Measurements from ENCODE around the gene TMEM9.
A peak's percentile ranks its signal among the peaks of the same experiment; 100 is the strongest.

The TMEM9 gene

DNA sequence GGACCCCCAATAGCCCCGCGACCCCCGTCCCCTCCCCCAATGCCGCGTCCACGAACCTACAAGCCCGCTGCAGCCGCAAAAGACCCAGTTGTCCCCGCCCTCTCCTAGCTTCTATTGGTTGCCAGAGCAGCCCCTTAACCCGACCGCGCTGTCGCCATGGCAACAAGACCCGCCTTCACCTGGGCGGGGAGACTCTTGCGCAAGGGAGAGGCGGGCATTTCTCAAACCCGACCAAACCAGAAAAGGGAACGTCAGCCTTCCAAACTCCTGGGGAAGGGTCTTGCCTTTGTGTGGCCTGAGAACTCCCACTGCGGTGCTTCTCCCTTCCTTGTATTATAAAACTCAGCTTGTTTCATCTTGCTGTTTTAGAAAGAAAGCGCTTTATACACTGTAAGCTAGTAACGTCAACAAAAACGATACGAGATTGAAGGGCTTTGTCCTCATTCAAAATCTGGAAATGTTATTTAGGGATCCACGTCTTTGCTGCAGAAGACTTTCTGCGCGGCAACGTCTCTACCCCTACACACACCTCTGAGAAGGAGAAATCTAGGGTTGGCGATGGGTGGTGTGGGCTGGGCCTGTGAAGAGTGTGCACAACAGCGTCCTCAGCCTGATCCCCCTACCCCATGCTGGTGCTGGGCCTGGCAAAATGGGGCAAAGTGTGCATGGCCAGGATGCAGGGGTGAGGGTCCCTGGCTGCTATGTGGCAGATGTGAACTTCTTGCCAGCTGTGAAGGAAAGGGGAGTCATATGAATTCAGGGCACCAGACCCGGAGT is at the start of gene TMEM9:
Gene TMEM9 (minus strand): TSS at position 86 of the 777 bp plus-strand sequence. CDS start 551 bp downstream, outside the sequence.
- no peak for FAIRE-seq

DNA sequence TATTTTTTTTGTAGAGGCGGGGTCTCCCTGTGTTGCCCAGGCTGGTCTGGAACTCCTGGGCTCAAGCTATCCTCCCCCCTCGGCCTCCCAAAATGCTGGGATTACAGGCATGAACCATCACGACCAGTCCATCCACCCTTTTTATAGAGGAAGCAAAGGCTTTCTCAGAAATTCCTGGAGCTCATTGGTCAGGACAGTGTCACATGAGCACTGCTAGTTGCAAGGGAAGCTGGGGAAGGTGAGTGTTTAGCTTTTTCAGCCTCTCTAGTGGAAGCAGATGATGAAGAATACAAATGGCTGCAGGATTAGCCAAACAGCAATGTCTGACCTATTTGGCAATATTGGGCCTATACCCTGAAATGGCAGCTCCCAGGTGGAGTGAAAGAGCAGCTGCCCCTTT is 44.3 kb upstream of the TMEM9 start:
- FAIRE-seq = no peak

DNA sequence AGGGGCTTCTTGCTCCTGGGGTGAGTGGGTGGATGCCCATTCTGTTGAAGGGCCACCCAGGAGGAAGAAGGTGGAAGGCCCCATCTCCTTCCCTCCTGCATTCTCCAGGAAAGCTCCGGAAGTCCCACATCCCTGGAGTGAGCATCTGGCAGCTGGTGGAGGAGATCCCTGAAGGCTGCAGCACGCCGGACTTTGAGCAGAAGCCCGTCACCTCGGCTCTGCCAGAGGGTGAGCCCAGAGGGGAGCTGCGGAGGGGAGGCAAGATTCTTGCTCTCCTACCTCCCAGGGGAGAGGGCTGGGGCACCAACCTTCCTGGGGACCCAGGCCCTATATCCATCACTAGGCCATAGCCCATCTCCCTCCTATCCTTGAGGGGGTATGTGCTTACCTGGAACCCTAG is 39.8 kb upstream of the TMEM9 start:
- no peak for FAIRE-seq

DNA sequence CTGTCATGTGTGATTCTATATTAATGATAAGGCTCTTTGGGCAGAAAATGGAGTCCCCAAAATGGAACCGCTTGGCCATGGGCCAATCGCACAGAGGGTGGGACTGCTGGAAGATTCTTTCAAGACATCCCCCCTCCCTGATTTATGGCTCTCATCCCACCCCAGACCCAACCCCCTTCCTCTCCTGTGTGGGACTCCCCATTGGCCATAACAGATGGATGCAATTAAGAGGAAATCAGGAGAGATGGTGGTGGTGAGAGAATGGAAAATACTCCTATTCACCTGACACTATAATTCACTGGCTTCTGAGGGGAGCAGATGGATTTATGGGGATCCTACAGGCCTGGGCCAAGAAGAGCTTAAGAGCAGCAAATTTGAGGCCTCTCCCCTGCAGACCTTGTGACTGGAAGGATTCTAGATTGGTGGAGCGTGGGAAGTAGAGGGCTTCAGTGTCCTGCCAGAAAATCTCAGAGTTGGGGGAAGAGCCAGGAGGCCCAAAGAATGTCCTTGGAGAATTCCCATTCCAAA is 38.1 kb upstream of the TMEM9 start:
- no peak for FAIRE-seq

DNA sequence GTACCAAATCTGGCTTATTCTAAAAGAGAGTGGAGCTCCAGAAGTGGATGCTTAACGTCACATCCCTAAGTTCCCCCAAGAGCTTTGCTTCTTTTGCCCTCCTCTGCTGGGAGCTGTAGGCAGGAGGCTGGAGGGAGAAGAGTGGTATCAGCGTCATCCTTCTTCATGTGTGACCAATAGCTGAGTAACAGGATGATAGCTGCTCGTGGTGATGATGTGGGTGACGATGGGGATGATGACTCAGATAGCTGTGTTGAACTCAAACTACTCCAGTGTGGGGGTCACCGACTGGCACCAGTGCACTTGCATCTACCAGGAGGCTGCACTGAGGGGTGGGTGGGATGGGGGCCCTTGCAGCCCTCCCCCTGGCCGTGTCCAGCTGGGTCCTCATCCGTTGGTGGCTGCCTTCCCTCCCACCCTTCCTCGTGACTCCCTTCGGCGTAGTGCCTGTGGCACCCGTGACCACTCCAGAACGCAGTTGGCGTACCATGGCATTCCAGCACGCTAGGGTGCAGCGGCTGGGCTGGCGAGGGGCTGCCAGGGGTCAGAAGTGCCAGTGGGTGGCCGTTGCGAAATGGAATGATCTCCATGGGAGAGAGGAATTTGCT is 37.5 kb upstream of the TMEM9 start:
- FAIRE-seq = no peak

DNA sequence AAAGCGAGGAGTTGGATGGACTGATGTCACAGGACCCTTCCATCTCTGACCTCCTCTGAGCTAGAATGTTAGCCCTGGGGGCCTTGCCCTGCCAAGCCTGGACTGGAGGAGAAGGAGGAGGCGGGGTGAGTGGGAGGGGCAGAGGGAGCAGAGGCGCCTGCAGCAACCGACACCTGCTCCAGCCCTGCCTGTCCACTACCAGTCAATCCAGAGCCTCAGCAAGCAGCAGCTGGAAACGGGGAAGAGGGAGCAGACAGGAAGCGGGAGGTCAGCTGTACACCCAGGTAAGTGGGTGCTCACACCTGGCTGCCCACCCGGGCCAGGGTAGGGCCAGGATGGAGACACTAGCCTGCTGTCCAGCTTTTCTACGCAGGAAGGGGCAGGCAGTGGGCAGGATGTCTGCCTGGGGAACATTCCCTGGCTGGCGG is 36.4 kb upstream of the TMEM9 start, which contains the start of gene IGFN1:
Gene IGFN1 (plus strand): TSS at position 201 of the 428 bp plus-strand sequence. CDS start 2,470 bp downstream, outside the sequence.
- FAIRE-seq = no peak

DNA sequence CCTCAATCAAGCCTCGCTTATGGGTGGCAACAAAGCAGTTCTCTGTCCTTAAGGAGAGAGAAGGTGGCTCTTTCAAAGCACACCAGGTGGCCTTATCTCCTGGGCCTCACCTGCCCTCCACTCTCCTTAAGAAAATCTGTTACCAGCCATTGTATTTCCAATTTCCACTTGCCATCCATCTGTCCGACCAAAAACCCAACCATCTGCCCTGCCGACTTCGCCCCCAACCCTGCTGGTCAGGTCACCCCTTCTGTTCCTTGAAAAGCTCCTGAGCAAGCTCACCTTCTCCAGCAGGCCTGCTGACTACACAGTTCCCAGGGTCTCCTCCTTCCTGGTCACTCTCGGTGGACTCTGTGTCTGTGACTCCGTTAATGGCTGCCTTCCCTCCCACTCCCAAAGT is 35.7 kb upstream of the TMEM9 start:
- no peak for FAIRE-seq

DNA sequence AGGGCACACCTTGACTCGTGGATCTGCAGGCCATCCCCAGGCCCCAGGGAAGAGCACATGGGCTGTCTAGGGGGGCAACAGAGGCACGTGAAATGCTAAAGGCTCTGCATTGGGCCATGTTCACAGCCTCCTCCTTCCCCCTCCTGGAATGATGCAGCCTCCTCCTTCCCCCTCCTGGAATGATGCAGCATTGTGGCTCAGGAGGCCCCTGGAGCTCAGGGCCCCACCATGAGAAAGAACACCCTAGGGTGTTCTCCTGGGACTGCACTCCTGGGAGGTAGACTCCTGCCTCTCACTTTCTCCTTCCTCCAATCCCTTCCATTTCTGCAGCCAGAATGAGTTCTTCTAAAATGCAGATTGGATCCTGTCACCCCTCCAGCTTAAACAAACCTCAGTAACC is 34.8 kb upstream of the TMEM9 start:
- no peak for FAIRE-seq

DNA sequence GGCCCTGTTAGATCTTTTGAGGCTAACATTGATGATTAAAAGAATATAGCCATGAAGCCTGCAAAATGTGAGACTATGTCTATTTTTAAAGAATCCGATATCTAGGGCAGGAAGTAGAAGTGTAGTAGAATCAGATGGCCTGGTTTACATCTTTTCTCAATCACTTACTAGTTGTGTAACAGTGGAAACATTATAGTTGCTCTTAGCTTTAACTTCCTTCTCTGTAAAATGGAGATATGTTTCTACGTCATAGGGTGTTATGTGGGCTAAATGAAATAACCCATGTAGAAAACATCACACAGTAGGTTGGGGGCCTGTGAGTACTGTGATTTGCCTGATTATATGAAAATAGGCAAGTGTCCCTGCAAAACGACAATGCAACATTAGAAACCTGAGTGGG is 31.9 kb upstream of the TMEM9 start:
- FAIRE-seq = no peak

DNA sequence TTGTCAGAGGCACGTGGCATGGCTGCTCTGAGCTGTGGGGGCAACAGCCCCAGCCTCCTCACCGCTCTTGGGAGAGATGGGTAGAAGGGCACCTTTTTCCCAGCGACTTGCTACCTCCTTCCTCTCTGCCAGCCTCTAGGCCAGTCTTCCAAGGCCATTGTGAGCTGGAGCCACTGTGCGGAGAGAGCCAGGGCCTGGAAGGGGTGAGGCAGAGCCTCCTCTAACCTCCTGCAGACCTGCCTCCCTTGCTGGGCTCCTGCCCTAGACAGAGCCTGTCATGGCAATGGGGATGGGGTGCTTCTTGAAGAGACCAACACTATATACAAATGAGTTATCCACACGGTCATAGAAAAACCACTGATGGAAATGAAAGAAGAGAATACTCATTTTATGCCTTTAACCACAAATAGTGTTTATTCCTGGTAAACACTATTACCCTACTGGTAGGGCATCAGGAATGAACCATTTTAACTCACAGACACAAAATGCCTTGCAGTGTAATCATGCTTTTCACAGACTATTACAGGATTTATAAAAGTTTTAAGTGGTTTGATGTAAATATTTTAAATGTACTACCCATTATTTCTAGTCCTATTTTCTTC is 31.4 kb upstream of the TMEM9 start:
- no peak for FAIRE-seq

DNA sequence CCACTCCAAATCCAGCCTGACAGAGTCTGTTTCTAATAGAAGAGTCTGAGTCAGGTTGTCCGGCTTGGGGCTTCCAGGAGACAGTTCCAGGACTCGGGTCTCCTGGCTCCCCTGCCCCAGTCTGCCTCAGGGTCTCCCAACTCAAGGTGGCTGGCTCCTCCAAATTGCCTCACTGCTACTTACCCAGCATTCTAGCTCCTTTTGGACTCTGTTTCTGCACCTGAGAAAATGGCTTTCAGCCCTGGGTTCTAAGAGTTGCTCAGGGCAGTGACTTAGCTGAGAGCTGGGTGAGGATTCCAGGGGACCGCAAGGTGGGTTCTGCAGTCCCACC is 30.8 kb upstream of the TMEM9 start:
- no peak for FAIRE-seq

DNA sequence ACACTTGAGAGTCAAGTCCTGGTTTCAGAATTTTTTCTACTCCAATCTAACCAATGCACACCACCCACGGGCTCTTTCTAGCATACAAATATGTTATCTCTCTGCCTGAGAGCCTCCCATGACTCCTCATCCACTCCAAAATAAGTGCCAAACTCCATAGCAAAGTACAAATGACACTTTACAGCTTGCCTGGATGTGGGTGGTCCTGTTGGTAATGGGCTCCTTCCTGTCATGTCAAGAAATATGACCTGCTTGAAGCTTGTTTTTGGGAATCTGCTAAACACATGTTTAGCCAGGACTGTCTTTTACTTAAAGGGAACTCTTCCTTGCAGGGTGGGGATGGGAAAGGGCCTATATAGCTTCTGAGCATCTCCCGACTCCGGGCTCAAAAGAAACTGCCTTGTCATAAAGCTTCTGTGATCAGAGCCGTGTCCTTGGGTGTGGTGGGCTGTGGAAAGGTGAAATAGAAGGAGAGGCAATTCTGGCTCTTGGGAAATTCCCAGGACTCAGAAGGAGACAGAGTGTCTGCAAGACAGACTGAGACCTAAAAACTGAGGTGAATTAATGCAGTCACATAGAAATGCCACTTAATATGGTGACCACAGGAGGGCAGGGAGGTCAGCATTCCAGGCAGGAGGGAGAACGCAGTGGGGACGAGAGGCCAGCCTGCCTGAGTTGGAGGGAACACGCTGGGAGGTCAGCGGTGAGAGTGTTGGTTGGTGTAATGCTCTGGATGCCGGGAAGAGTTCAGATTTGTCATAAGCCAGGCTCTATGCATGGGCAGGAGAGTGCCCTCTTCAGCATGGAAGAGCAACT is 30.2 kb upstream of the TMEM9 start:
- FAIRE-seq = peak; percentile 83

DNA sequence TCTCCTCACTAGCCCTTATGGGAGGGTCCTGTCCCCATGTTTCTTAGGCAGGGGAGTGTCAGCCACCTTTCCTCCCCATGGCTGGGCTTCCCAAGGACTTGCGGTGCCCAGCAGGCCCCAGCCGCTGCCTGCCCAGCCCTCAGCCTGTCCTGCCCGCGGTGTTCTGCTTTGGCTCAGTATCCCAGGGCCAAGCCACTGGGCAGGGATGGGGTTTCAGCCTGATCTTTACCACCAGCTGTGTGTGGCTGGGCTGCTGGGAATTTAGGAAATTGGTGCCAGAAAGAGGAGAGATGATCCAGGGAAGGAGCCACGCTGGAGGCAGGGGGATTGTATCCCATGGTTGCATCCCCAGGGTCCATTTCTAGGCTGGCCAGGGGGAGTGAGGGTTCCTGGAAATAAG is 29.5 kb upstream of the TMEM9 start:
- no peak for FAIRE-seq

DNA sequence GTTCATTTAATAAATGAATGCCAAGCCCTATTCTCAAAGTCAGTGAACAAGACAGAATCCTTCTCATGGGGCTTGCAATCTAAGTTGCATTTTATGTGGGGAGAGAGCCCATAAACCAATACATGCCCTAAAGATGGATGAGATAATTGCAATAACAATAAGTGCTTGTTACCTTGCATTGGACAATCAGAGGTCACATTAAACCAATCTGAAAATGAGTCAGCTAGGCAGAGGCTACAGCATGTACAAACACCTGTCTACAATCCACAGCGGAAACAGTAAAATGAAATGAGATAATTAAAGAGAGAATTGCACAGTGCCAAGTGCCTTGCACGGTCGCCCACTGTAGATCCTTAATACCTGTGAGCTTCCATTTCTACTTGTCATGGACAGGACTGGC is 28.9 kb upstream of the TMEM9 start:
- no peak for FAIRE-seq

DNA sequence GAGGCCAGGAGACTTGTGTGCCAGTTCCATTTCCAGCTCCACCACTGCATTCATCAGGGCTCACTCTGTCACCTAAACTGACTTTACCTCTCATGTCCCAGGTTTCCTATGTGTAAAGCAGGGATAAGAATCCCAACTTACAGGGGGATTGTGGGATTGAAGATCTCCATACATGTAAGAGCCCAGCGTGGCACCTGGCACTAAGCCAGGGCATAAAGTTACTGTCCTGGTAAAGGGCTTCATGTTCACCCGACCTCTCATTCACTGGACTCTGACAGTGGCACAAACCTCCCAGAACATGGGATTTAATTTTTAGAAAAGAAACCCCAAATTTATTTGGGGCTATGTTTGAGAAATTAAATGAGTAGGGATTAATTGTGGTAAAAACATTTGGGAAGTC is 27.5 kb upstream of the TMEM9 start:
- FAIRE-seq = no peak

DNA sequence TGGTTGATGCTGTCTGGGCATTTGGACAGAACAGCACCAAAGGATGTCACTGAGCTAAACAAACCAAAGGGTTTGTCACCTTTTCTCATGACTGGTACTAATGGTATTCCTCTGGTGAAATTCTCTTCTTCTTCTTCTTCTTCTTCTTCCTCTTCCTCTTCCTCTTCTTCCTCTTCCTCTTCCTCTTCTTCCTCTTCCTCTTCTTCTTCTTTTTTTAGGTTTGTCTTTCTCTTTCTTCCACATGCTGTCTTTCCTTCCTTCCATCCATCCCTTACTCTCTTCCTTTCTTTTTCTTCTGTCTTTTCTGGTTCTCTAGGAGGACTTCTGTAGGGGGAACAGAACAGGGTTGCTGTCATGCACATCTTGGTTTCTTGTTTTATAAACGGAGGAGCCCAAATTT is 27.0 kb upstream of the TMEM9 start:
- FAIRE-seq = no peak

DNA sequence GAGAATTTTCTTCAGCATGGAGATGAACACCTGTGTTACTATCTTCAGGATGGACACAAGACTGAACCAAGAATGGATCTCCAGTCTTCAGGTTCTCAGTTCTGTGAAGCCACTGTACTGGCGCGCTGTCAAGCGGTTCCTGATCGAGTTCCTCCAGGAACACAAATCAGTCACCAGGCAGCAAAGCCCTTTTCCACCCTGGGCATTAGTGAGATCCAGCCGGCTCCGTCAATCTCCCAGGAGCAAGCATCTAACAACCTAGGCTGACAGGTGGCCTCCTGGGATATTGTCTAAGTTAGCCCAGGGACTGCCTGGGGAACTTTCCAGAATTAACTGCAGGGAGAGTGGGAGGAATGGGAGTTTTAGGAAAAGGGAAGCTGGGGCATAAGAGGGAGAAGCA is 26.6 kb upstream of the TMEM9 start:
- FAIRE-seq = no peak

DNA sequence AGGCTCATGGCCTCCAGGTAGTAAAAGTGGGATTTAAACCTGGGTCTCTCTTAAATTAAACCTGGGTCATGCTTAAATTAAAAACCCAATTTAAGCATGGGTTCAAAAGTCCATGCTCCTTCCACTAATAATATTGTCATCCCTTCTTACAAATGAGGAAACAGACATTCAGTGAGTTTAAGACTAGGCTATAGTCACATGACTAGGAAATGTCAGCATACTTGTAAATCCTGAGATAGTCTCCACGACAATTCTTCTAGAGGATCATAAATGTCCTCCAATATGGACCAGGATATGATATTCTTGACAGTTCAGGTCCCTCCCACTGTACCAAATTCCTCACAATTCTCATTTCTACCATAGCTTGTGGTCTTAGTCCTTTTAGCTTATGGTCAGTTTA is 25.9 kb upstream of the TMEM9 start:
- no peak for FAIRE-seq

DNA sequence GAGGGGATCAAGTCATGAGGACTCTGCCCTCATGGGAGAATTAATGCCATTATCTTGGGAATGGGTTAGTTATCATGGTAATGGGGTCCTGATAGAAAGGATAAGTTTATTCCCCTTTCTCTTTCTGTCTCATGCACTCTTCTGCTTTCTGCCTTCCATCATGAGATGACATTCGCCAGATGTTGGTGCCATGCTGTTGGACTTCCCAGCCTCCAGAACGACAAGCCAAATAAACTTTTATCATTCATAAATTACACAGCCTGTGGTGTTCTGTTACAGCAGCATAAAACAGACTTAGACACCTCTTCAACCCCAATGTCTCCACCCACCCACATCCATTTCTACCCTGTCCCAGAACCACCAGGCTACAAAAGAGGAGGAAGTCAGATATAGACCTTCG is 24.4 kb upstream of the TMEM9 start:
- no peak for FAIRE-seq

DNA sequence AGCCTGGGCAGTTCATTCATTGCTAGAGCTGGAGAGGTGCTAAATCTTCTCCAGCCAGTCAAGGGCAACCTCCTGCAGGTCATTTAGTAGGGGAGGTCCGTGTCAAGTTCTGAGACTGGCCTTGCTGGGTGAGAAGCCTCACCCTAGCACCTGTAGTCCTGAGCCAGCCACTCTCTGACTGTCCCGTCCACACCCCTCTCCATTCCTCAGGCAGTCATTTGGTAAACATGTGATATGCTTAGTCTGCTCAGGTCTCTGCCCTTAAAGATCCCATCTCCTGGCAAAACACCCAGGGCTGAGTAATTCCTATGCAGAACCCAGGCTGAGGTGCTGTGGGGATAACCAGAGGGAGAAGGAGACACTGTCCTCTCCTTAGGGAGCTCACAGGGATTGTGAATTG is 22.7 kb upstream of the TMEM9 start:
- FAIRE-seq = no peak

DNA sequence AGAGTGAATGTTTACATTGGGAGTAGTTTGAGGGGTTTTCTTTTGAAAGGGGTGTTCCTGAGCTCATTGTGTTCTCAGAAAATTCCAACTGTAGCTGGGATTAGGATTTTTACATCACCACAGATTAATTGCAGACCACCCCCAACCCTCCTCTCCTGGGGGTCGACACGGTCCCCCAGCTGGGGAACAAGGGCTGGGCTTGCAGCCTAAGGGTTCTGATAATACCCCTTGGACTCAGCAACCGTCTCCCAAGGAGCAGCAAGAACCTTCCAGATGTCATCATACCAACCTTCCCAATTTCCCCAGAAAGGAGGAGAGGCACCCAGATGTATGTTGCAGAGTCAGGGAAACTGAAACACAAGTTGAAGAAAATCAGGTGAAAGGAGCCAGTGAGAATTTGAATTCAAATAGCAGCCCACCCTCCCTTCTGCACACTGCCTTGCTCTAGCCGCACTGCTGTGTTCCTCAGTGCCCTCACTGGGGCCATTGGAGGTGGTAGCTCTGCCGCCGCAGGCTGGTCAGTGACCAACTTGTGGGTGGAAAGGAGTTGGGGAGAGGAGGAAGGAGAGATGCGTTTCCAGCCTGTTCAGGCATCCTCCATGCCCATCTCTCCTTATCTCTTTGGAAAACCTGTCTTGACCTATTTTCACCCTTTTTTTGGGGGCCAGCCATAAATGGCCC is 21.7 kb upstream of the TMEM9 start:
- no peak for FAIRE-seq

DNA sequence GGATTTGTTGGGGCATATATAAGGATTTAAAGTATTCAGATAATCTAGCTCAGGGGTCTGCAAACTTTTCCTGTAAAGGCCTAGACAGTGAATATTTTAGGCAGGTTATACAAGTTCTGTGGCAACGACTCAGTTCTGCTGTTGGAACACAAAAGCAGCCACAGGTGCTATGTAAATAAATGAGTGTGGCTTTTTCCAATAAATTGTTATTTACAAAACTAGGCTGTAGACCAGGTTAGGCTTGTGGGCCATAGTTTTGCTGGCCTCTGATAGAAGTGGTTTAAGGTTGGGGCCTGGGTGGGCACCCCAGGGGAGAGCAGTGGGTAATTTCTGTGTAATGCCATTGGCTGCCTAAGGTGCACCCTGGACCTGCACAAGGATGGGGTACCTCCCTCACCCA is 19.5 kb upstream of the TMEM9 start:
- no peak for FAIRE-seq

Data from endometrium (tissue), 2 donors.